Measurements from ENCODE around the gene MKNK2.

Gene MKNK2

DNA sequence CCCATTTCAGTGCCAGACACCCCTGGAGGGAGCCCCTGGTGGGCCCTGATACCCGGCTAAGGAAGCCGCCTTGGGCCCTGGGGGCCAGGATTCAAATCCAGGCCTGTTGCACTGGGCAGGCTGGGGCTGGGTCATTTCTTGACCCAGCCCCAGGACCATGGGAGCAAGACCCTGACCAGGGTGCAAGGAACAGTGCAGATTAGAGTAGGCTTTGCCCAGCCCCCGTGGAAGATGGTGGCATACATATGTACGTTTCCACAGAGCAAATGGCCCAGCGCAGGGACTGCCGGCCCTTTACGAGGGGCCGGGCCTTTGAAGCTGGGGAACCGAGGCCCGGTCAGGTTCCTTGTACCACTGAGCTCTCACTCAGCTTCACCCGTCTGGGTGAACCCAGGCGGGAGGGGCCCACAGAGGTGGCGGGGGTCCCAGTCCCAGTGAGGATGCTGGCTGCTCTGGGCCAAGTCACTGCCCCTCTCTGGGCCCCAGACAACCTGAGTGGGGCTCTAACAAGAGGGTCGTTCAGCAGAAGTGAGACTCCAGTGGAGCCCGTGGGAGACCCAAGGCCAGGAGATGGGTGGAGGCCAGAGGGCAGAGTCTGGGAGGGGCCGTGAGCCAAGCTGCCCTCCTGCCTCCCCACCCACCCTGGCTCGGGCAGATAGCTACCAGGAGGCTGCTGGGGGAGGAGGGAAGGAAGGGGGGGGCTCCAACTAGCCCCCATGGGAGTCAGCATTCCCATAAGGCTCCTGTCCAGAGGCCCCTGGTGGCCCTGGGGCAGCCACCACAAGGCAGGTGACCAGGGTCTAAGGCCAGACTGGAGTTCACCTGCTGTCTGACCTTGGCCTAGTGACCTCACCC lies 2.7 kb downstream of the MKNK2 start:
- no peak for TF ChIP-seq CREB1 (IDR thresholded peaks at IDR 0.05; ENCODE audit: low read depth)
- TF ChIP-seq ZBTB7A (IDR thresholded peaks at IDR 0.05; ENCODE audit: low read depth): no peak
- TF ChIP-seq REST (IDR thresholded peaks at IDR 0.05; ENCODE audit: low read depth): no peak
- no peak for TF ChIP-seq TCF12 (IDR thresholded peaks at IDR 0.05; ENCODE audit: low read depth)
- no peak for TF ChIP-seq RAD21 (IDR thresholded peaks at IDR 0.05; ENCODE audit: low read depth)
- no peak for TF ChIP-seq FOXM1 (IDR thresholded peaks at IDR 0.05; ENCODE audit: borderline replicate concordance, low read depth)
- TF ChIP-seq EGR1 (IDR thresholded peaks at IDR 0.05): no peak
- TF ChIP-seq TAF1 (IDR thresholded peaks at IDR 0.05; ENCODE audit: low read depth): no peak
- TF ChIP-seq CEBPB (IDR thresholded peaks at IDR 0.05): no peak

DNA sequence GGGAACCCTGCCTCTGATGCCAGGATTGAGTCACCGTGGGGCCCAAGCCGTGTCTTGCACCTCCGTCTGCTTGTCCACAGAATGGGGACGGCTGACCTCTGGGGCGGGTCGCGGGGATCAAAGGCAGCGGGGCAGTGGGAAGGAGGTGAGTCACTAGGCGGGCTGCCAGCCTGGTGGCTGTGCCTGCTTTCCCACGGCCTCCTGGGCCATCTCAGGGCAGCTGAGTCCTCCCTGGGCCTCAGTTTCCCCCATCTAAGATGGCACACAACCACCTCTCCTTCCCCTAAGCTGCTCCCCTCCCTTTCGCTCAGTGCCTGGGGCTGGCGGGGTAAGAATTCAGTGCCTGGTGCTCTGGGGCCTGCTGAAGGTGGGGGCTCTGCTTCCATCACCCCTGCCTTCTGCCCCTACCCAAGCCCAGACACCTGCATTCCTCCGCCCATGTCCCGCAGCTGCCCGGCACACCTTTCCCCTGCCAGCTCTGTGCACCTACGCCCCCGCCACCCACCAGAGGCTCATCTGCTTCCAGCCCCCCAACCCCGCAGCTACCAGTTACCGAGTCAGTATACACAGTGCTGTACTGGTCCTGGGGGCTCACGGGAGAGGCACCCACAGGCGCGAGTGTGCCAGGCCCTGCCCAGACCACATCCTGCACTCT lies 3.5 kb downstream of the MKNK2 start:
- TF ChIP-seq TCF12 (IDR thresholded peaks at IDR 0.05; ENCODE audit: low read depth) (peak; percentile 84), CEBPB (IDR thresholded peaks at IDR 0.05) (0 out of 2 replicates have a peak, but pooled peaks have one; percentile 29), USF1 (IDR thresholded peaks at IDR 0.05) (no peak), EGR1 (IDR thresholded peaks at IDR 0.05) (no peak), YY1 (IDR thresholded peaks at IDR 0.05; ENCODE audit: low read depth) (no peak), EP300 (IDR thresholded peaks at IDR 0.05; ENCODE audit: borderline replicate concordance) (peak; percentile 80), TAF1 (IDR thresholded peaks at IDR 0.05; ENCODE audit: low read depth) (no peak), TEAD4 (IDR thresholded peaks at IDR 0.05) (peak; percentile 9; the same call in 1 of the 2 replicates), NFIC (IDR thresholded peaks at IDR 0.05) (peak; percentile 82), REST (IDR thresholded peaks at IDR 0.05; ENCODE audit: low read depth) (no peak), RAD21 (IDR thresholded peaks at IDR 0.05; ENCODE audit: low read depth) (0 out of 2 replicates have a peak, but pooled peaks have one; percentile 5), MAX (IDR thresholded peaks at IDR 0.05) (peak; percentile 38; the same call in 1 of the 2 replicates), FOXM1 (IDR thresholded peaks at IDR 0.05; ENCODE audit: borderline replicate concordance, low read depth) (no peak), CREB1 (IDR thresholded peaks at IDR 0.05; ENCODE audit: low read depth) (no peak), ZBTB7A (IDR thresholded peaks at IDR 0.05; ENCODE audit: low read depth) (no peak)

GRCh38 chr19:2047076-2047448 lies 4.0 kb downstream of the MKNK2 start:
- TF ChIP-seq FOXM1 (IDR thresholded peaks at IDR 0.05; ENCODE audit: borderline replicate concordance, low read depth): no peak
- no peak for TF ChIP-seq YY1 (IDR thresholded peaks at IDR 0.05; ENCODE audit: low read depth)
- no peak for TF ChIP-seq CEBPB (IDR thresholded peaks at IDR 0.05)
- no peak for TF ChIP-seq TCF12 (IDR thresholded peaks at IDR 0.05; ENCODE audit: low read depth)
- TF ChIP-seq EP300 (IDR thresholded peaks at IDR 0.05; ENCODE audit: borderline replicate concordance): no peak
- no peak for TF ChIP-seq CREB1 (IDR thresholded peaks at IDR 0.05; ENCODE audit: low read depth)
- no peak for TF ChIP-seq EGR1 (IDR thresholded peaks at IDR 0.05)
- no peak for TF ChIP-seq RAD21 (IDR thresholded peaks at IDR 0.05; ENCODE audit: low read depth)
- no peak for TF ChIP-seq NFIC (IDR thresholded peaks at IDR 0.05)
- no peak for TF ChIP-seq USF1 (IDR thresholded peaks at IDR 0.05)
- TF ChIP-seq MAX (IDR thresholded peaks at IDR 0.05): no peak
- no peak for TF ChIP-seq TAF1 (IDR thresholded peaks at IDR 0.05; ENCODE audit: low read depth)
- no peak for TF ChIP-seq REST (IDR thresholded peaks at IDR 0.05; ENCODE audit: low read depth)
- TF ChIP-seq TEAD4 (IDR thresholded peaks at IDR 0.05): no peak
- no peak for TF ChIP-seq ZBTB7A (IDR thresholded peaks at IDR 0.05; ENCODE audit: low read depth)

All from Ishikawa (cell line).